ENCODE data around the gene POC1B. TPM values are rescaled to one million over a fixed set of nuclear protein-coding genes. Genes with fewer than 3 reads are reported as not detected.

The POC1B gene
- total RNA-seq, 1 experiment from 2014 or later: 13.6 TPM

- CTCF ChIA-PET: no interaction called here
- H3F3A ChIP-seq (ENCODE audit: insufficient read depth, low read depth): no peaks in the 10 kb centered on the region
Measured at GRCh38 chr12:89523843-89524540, 1.9 kb downstream of the POC1B start.

GRCh38 chr12:89523393-89523792, 2.5 kb downstream of the POC1B start:
- Histone ChIP-seq H4K20me1 (ENCODE audit: insufficient read depth) (no peaks in the 10 kb centered on the region), H3K79me2 (ENCODE audit: low read depth) (peaks cover 41% of the 10 kb centered on the region), H3F3A (ENCODE audit: insufficient read depth, low read depth) (no peaks in the 10 kb centered on the region), H3K9me2 (ENCODE audit: insufficient read depth) (no peaks in the 10 kb centered on the region), H3K4me2 (peak overlapping the region; percentile 90), H3K27me3 (ENCODE audit: insufficient read depth, low read depth) (no peaks in the 10 kb centered on the region), H3K27ac (no peak overlapping the region), H3K9me3 (ENCODE audit: insufficient read depth, low read depth) (no peaks in the 10 kb centered on the region), H3K4me3 (peak overlapping the region; percentile 98; the same call in 1 of the 2 replicates), H3K36me3 (ENCODE audit: low read depth) (0 out of 2 replicates have a peak, but pooled peaks cover 8% of the 10 kb centered on the region), H2AFZ (no peak overlapping the region), H3K4me1 (replicated peaks; ENCODE audit: insufficient read depth) (peaks cover 22% of the 10 kb centered on the region)
- BruUV-seq (replicated peaks): TSS peak; percentile 27
- TF ChIP-seq CTCF (conservative IDR thresholded peaks at IDR 0.05) (no peak), EZH2 (IDR thresholded peaks at IDR 0.05; ENCODE audit: low read depth) (no peak)
- intact Hi-C loops (cut with micrococcal nuclease; ENCODE audit: unreplicated experiment): no loop called here
- no peak for DNase-seq
- ChIA-PET CTCF (interaction anchor here (0.5 to 0.7 kb wide), 3 partner anchors 11 to 466 kb away, joined by 3 to 7 read pairs (median 3); no protein-coding TSS in a partner anchor), POLR2A (ENCODE audit: unreplicated experiment) (no interaction called here)

More at GRCh38 chr12:89523843-89524540, 1.9 kb downstream of the POC1B start:
- peaks cover 22% of the 10 kb centered on the region for H3K4me1 ChIP-seq (replicated peaks; ENCODE audit: insufficient read depth)
- no peak for DNase-seq
- H3K27me3 ChIP-seq (ENCODE audit: insufficient read depth, low read depth): no peaks in the 10 kb centered on the region
- TF ChIP-seq CTCF (conservative IDR thresholded peaks at IDR 0.05) (no peak), EZH2 (IDR thresholded peaks at IDR 0.05; ENCODE audit: low read depth) (no peak)
- peaks cover 40% of the 10 kb centered on the region for H3K79me2 ChIP-seq (ENCODE audit: low read depth)
- H2AFZ ChIP-seq: peak overlapping the region; percentile 98
- intact Hi-C loops (cut with micrococcal nuclease; ENCODE audit: unreplicated experiment): loop anchor here (1.0 kb wide), 2 partner anchors 505 to 1413 kb away; no protein-coding TSS in a partner anchor
- peak overlapping the region; percentile 90 for H3K4me2 ChIP-seq
- POLR2A ChIA-PET (ENCODE audit: unreplicated experiment): no interaction called here
- H4K20me1 ChIP-seq (ENCODE audit: insufficient read depth): no peaks in the 10 kb centered on the region
- H3K36me3 ChIP-seq (ENCODE audit: low read depth): 0 out of 2 replicates have a peak, but pooled peaks cover 8% of the 10 kb centered on the region
- BruUV-seq (replicated peaks): no TSS peak
- no peaks in the 10 kb centered on the region for H3K9me2 ChIP-seq (ENCODE audit: insufficient read depth)
- H3K4me3 ChIP-seq: peak overlapping the region; percentile 98
- no peaks in the 10 kb centered on the region for H3K9me3 ChIP-seq (ENCODE audit: insufficient read depth, low read depth)
- no peak overlapping the region; the same call in 1 of the 2 replicates for H3K27ac ChIP-seq

- BruUV-seq (replicated peaks): no TSS peak
- intact Hi-C loops (cut with micrococcal nuclease; ENCODE audit: unreplicated experiment): no loop called here
- no peaks in the 10 kb centered on the region for H3K9me3 ChIP-seq (ENCODE audit: insufficient read depth, low read depth)
Measured at GRCh38 chr12:89521364-89522223, 4.3 kb downstream of the POC1B start.

More at GRCh38 chr12:89521364-89522223, 4.3 kb downstream of the POC1B start:
- Histone ChIP-seq H3K27ac (no peak overlapping the region), H3K4me1 (replicated peaks; ENCODE audit: insufficient read depth) (peaks cover 17% of the 10 kb centered on the region), H3F3A (ENCODE audit: insufficient read depth, low read depth) (no peaks in the 10 kb centered on the region), H3K27me3 (ENCODE audit: insufficient read depth, low read depth) (no peaks in the 10 kb centered on the region), H3K79me2 (ENCODE audit: low read depth) (peaks cover 41% of the 10 kb centered on the region), H2AFZ (no peak overlapping the region), H3K4me2 (peak overlapping the region; percentile 27; the same call in 1 of the 2 replicates), H3K36me3 (ENCODE audit: low read depth) (0 out of 2 replicates have a peak, but pooled peaks cover 8% of the 10 kb centered on the region), H4K20me1 (ENCODE audit: insufficient read depth) (no peaks in the 10 kb centered on the region), H3K9me2 (ENCODE audit: insufficient read depth) (no peaks in the 10 kb centered on the region), H3K4me3 (no peak overlapping the region)
- ChIA-PET CTCF (no interaction called here), POLR2A (ENCODE audit: unreplicated experiment) (interaction anchor here (0.7 kb wide), 1 partner anchor 175 kb away, joined by 4 read pairs; no protein-coding TSS in a partner anchor)
- TF ChIP-seq CTCF (conservative IDR thresholded peaks at IDR 0.05): no peak
- no peak for TF ChIP-seq EZH2 (IDR thresholded peaks at IDR 0.05; ENCODE audit: low read depth)
- DNase-seq: no peak
